Cortex of kidney (tissue), 1 donor: Measurements from ENCODE around the gene CORO1C.

Experiments
- DNase-seq: peaks from one replicate; lab custom pipeline; 2025; lab: John Stamatoyannopoulos, UW

The CORO1C gene

GRCh38 chr12:108724054-108724889, 7.0 kb downstream of the CORO1C start:
- no peak for DNase-seq

DNA sequence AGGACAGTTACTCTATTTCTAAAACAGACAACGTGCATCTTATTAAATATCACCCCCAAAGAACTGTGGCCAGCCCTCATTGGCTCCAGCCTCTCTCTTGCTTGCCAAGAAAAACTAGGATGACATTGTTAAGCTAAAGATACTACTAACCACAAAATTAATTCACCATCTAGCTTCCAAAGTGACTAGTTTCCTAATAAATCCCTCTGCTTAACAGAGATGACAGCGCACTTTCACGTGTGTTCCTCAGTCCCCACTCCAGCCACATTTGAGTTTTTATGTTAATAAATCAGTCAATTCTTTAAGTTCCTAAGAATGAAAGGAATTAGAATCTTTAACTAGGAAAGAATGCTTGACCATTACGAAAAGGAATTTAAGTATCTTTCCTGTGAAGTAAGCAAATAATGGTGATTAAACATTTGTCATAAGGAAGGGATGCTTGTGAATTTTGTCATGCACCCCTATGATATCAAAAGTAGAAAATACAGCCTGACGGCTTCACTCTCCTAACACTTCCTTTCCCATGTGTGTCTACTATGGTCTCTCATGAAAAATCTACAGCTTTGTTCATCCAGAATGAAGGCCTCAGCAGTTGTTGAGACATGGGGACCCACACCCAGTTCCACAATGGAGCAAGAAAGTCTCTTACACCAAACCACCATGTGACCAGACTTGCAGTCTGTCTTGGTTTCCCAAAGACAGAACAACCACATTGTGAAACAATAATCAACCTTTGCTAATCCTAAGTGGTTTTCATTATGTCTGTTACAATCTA, 8.1 kb downstream of the CORO1C start:
- no peak for DNase-seq

GRCh38 chr12:108722463-108722862, 8.9 kb downstream of the CORO1C start:
- DNase-seq = no peak

GRCh38 chr12:108721824-108722223, 9.5 kb downstream of the CORO1C start:
- DNase-seq = no peak

GRCh38 chr12:108720757-108721514, 10.4 kb downstream of the CORO1C start:
- no peak for DNase-seq

GRCh38 chr12:108717243-108717642, 14.1 kb downstream of the CORO1C start:
- no peak for DNase-seq

DNA sequence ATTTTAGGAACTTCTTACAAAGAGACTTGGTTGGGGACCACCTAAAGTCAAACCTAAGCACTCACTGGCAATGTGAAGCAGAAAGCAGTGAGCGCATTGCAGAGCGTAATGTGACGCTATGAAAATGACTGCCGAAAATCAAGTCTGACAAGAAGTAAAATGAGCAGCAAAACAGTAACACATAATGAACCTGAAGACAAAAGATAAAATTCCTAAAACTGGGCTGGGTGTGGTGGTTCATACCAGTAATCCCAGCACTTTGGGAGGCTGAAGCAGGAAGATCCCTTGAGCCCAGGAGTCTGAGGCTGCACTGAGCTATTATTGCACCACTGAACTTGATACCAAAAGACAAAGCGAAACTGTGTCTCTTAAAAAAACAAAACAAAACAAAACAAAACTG, 16.5 kb downstream of the CORO1C start:
- DNase-seq = no peak

DNA sequence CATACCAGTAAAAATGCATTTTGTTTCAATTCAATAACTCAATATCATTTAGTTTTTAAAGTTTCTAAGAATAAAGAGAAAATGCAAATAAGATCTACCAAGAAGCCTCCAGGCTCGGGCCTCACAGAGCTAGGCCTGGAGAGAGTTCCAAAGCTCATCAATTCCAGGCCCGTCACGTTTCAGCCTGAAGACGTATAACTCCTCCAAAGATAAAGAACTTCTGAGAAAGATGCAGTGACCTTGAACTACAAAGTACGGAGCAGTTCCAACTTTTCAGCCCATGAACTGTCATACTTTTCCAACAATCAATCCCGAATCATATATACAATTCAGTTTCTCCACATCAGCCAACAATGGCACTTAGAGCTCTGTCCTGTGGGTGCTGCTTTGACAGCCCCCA, 17.8 kb downstream of the CORO1C start:
- no peak for DNase-seq

DNA sequence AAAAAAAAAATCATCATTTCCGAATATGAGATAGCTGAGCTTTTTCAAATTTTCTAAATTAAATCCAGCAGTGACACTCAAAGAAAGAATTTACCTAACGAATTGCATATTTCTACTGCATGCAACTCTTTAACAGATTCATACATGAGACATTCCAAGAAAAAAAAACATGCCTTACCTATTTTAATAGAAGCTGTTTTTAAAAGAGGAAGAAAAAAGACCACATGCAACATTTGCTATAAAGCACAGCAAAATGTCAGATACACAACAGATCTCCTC, 18.5 kb downstream of the CORO1C start:
- DNase-seq = no peak

GRCh38 chr12:108712165-108712924, 19.0 kb downstream of the CORO1C start:
- no peak for DNase-seq

DNA sequence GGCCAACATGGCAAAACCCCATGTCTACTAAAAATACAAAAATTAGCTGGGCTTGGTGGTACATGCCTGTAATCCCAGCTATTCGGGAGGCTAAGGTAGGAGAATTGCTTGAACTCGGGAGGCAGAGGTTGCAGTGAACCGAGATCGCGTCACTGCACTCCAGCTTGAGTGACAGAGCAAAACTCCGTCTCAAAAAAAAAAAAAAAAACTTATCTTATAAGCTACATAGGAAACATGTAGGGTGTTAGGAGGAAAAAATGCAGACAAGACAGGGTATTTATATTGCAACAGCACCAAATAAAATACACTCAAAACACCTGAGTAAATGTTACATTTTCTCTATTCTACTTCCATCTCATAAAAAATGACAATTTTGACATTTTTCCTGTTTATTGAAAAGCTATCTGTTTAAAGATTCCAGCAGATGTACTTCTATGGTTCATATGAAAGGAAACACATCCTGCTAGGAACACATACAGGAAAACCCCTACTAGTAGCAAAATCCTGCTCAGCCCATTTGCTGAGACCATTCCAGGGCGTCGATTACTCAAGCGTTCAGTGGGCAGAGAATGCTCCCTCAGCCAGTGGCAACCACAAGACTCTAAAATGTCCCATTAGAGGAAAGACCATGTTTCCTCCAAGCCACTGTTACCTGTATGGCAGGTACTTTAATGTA, 19.7 kb downstream of the CORO1C start:
- DNase-seq = no peak

DNA sequence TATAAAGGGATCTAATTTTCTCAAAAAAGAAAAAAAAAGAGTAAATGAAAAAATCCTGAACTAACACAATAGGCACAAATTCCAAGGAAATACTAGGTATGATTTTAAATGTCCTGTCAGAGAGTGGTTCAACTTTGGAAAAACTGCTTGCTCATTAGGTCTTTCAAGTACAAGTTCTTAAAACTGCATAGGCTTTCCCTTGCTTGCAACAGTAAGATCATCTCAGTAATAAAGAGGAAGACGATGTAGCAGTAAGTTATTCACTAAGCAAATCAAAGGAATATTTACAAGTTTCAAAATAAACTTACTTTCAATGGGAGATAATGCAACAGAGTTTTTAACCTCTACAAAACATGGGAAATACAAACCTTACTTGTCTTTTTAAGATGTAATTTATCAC, 21.6 kb downstream of the CORO1C start:
- no peak for DNase-seq

- DNase-seq = no peak
Measured at GRCh38 chr12:108704527-108704926, 26.8 kb downstream of the CORO1C start.

DNA sequence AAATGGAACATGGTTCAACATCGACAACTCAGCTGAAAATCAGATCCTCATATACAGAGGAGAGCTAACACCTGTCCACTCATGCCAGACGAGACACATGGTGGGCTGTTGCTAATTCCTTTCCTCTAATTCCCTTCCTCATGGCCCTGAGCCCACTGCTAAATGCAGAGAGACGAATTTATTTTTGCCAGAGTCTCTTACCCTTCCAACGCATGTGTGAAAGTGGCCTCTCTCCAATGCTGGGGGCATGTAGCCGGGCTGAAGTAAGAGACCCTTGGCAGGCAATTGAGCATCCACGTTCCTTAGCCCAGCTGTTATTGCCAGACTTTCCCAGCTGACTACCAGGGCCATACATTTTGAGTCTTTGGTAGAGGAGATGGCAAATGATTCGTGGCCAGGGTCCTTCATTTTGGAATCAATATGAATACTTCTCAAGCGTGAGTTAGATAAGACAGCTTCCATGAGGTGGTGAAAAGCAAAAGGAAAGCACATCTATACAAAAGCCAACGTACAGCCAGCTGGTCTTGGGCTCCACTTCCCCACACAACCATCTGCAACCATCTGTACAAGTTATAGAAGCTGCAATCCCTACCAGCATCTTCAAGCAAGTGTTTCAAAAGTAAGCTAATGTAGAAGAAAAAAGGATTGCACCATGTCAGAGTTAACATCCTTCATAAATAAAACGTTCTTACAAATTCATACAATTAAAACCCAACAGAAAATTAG, 28.6 kb downstream of the CORO1C start:
- DNase-seq = no peak

GRCh38 chr12:108701779-108702441, 29.4 kb downstream of the CORO1C start:
- DNase-seq = no peak

DNA sequence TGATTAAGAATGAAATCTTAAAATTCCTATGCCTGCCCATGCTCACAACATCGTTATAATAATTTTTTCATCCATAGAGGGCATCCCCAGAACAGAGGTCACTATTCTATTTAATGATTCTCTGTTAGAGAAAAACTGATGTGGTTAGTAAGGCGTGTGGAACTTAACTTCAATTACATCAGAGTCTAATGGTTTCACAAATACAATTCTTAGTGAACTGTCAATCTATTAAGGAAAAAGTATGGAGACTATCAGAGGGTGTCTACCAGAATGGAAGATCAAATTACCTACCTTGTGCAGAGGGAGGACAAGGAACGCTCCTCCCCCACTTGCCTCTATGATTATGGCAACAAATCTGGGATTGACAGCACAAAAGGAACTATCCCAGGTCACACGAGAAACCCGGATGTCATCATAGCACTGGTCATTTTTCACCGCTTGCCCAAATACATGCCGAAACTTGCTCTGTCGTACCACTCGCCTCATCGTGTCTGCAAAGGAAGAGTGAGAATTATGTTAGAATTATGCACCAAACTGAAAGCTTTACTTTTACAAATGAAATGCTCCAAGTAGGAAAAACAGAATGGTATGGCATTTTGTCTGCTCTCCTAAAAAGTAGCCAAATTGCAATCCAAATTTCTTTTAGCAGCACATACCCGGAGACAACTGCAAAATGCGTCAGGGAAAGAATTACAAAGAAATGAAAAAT, 30.3 kb downstream of the CORO1C start:
- no peak for DNase-seq

DNA sequence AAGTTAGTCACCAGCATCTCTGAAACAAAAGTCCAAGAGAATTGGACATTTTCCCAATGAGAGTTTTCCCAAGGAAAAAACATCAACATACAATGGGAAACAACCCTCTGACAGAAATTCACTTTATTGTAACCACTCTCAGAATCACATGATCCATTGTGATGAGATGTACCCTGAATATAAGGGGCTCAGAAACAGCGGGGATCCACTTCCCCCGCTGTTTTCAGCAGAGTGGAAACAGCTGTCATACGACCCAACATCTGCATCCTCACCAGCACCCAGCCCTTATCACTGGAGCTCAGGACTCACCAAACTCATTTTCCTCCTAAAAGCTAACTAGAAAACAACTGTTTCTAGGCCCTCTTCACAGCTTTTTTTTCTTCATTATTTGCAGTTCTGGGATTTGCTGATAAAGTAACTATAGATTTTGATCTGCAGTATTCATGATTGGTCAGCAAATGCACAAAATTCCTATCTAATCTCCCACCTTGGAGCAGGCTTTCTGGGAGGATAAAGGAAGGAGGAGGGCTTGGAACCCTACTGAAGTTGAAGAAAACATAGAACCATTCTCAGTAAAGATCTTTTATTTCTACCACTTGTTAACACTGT, 31.3 kb downstream of the CORO1C start:
- no peak for DNase-seq

DNA sequence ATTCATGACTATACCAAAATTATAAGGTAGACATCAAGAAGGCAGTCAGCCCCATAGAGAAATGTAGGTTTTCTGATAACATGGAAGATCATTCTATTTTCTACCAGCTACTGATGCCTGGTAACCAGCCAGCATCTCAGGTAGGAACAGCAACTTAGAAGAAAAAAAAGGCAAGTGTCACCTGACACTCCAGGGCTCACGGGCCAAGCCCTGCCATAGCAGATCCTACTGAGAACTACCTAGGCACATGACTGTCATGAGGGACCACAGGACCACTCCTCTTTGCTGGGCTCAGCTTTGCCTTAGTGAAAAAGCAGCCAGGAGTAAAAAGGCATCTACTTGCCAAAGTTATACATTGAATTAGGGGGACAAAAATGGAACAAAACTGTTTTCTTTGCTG, 33.4 kb downstream of the CORO1C start:
- no peak for DNase-seq

DNA sequence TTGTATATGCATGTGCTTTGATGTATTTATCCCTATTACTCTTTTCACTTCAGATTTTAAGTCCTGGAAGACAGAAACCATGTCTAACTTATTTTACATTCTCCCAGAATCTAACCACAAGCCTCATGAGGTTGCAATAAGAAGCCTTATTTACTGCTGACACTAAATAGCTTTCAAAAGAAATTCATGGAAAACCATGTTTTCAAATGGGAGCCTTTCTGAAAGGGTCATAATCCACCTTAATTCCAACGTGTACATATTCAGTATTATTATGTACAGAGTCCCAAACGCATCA, 34.4 kb downstream of the CORO1C start:
- no peak for DNase-seq
